ENCODE measurements around the gene PRR3. TPM values are rescaled to one million over a fixed set of nuclear protein-coding genes. Genes with fewer than 3 reads are reported as not detected.
"Not testable (repeated sequence)": the region's sequence is repeated elsewhere in the genome, so short reads cannot be mapped to it uniquely, and the experiment has no call there.

PRR3 gene
- total and polyA plus RNA-seq, 8 donors: 5.7 to 44.1 (median 36.1) TPM

- peaks cover 12 to 13% of the 10 kb centered on the region in 2 donors for H3K4me1 ChIP-seq
- no peaks in the 10 kb centered on the region for H3K9me3 ChIP-seq
- no peak for DNase-seq
- no peak for ATAC-seq
- no peak overlapping the region for H3K27ac ChIP-seq
- no peaks in the 10 kb centered on the region for H3K27me3 ChIP-seq
- TF ChIP-seq CTCF (IDR thresholded peaks at IDR 0.05): no peak
- intact Hi-C loops (cut with DNase I): no loop called here
- H3K36me3 ChIP-seq: peaks cover 0 to 91% of the 10 kb centered on the region in 2 donors
- H3K4me3 ChIP-seq: no peak overlapping the region
Measured at GRCh38 chr6:30592287-30592686, 35.2 kb downstream of the PRR3 start.

- peak in 3 of 4 donors; percentile 44 to 71 (median 62) for DNase-seq
- peaks cover 0 to 71% of the 10 kb centered on the region in 2 donors for H3K36me3 ChIP-seq
Measured at GRCh38 chr6:30597315-30598144, 40.4 kb downstream of the PRR3 start.

GRCh38 chr6:30598912-30599624 is 42.0 kb downstream of the PRR3 start:
- Histone ChIP-seq H3K36me3 (peaks cover 4 to 73% of the 10 kb centered on the region in 2 donors), H3K4me3 (no peak overlapping the region), H3K27me3 (no peaks in the 10 kb centered on the region), H3K9me3 (no peaks in the 10 kb centered on the region), H3K27ac (no peak overlapping the region), H3K4me1 (no peaks in the 10 kb centered on the region)
- intact Hi-C loops (cut with DNase I): no loop called here
- no peak for ATAC-seq
- no peak for DNase-seq
- TF ChIP-seq CTCF (IDR thresholded peaks at IDR 0.05): no peak

More at GRCh38 chr6:30597315-30598144, 40.4 kb downstream of the PRR3 start:
- H3K4me1 ChIP-seq; H3K27ac ChIP-seq; H3K9me3 ChIP-seq; H3K4me3 ChIP-seq; H3K27me3 ChIP-seq; intact Hi-C loops (cut with DNase I): not testable (repeated sequence)
- peak; percentile 78 to 83 for TF ChIP-seq CTCF (IDR thresholded peaks at IDR 0.05)
- peak; percentile 90 for ATAC-seq

- Histone ChIP-seq H3K27ac (no peak overlapping the region), H3K36me3 (peaks cover 11 to 73% of the 10 kb centered on the region in 2 donors), H3K27me3 (no peaks in the 10 kb centered on the region), H3K4me1 (no peaks in the 10 kb centered on the region), H3K4me3 (no peak overlapping the region), H3K9me3 (no peaks in the 10 kb centered on the region)
- no peak for DNase-seq
- intact Hi-C loops (cut with DNase I): no loop called here
- ATAC-seq: no peak
- no peak for TF ChIP-seq CTCF (IDR thresholded peaks at IDR 0.05)
Measured at GRCh38 chr6:30599625-30600324, 42.7 kb downstream of the PRR3 start.
